GM19238 (cell line): Measurements from ENCODE around the gene ECT2.
"Not testable (repeated sequence)": the region's sequence is repeated elsewhere in the genome, so short reads cannot be mapped to it uniquely, and the experiment has no call there.

ENCODE experiments used
- DNase-seq: peaks from one replicate; pipeline ENCODE4 v3.0.0; 2011; ENCODE audit warnings: low spot score; ENCODE audit not compliant: insufficient read length

Gene ECT2, protein sequence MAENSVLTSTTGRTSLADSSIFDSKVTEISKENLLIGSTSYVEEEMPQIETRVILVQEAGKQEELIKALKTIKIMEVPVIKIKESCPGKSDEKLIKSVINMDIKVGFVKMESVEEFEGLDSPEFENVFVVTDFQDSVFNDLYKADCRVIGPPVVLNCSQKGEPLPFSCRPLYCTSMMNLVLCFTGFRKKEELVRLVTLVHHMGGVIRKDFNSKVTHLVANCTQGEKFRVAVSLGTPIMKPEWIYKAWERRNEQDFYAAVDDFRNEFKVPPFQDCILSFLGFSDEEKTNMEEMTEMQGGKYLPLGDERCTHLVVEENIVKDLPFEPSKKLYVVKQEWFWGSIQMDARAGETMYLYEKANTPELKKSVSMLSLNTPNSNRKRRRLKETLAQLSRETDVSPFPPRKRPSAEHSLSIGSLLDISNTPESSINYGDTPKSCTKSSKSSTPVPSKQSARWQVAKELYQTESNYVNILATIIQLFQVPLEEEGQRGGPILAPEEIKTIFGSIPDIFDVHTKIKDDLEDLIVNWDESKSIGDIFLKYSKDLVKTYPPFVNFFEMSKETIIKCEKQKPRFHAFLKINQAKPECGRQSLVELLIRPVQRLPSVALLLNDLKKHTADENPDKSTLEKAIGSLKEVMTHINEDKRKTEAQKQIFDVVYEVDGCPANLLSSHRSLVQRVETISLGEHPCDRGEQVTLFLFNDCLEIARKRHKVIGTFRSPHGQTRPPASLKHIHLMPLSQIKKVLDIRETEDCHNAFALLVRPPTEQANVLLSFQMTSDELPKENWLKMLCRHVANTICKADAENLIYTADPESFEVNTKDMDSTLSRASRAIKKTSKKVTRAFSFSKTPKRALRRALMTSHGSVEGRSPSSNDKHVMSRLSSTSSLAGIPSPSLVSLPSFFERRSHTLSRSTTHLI

DNA sequence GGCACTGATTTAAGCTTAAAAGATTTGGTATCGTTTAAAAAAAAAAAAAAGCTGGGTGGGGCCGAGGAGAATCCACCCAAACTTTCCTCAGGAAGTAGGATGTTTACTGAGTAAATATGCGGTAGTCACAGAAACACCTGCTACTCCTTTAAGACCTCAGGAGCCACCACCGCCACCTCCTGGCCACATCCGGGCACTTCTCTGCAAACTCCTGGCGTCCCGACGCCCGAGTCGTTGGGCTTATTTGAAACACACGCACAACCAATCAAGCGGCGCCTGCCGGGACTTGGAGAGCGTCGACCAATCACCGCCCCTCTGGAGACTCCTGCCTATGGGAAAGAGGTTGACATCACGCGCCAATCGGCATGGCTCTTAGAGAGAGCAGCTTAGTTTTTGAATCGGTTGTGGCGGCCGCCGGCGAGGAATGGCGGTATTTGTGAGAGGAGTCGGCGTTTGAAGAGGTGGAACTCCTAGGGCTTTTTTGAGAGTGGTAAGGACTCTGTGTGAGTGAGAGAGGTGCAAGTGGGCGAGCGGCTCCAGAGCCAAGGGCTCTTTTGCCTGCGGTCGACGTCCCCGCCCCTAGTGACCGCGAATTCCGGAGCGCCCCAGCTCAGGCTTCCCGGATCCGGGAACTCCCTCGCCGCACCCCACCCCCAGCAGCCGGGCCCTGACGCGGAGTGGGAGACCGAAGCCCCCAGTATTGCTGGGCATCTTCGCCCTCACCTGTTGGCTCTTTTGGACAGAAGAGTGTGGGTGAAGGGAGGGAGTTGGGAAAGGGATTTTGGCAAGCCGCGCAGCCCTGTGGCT lies at the start of gene ECT2:
Gene ECT2 (plus strand): TSS at position 359 of the 807 bp plus-strand sequence. CDS start 3,805 bp downstream, outside the sequence.
- peak; percentile 88 for DNase-seq

DNA sequence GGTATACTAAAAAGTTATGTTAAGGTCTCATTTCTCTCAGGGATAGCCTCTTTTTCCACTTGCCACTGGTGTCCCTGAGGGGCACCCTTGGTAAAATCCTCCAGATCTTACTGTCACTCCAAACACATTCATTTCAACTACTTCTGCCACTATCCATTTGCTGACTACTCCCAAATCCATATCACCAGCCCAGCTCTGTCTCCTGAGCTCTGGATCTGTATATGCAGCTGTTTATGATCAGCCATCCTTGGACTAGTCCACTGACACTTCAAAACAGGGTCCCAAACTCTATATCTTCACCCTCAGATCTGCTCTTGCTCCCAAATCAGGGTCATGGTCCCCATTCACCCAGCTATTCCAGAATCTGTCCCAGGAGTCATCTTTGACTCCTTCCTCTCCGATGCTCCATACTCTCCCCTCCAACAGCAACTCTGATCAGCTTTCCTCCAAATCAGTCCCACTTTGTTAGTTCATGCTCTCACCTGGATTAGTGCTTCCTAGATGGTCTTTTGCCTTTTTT lies 49.5 kb upstream of the ECT2 start:
- DNase-seq: no peak

DNA sequence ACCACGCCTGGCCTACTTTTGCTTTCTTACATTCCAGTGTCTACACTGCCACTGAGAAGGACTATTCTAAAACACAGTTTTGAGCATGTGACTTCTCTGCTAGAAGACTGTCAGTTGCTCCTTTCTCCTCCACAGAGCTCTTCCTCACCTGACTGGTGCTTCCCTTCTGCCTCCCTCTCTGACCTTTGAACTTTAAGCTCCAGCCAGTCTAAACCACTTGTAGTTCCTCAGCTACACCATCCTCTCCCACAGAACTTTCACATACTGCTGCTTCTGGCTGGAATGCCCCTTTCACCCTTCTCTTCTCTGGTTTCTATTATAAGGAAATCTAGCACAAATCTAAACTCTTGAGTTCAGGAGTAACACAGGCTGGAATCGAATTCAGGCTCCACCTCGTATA lies 48.8 kb upstream of the ECT2 start:
- DNase-seq: no peak

DNA sequence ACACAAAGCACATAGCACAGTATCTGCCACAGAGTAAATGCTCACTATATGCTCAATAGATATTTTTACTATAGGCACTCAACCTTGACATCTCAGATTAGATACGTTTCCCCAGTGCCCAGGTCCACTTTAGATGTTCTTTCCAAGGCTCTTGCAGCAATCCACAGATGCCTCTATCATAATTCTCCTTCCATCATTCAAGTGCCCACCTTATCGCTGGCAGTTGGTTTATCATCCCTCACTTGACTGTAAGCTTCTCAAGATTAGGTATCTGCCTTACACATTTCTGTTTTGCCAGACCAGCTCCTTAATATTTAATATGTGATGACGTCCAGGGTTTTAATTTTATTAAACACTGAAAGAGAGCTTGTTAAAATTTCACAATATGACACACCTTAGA lies 48.3 kb upstream of the ECT2 start:
- no peak for DNase-seq

DNA sequence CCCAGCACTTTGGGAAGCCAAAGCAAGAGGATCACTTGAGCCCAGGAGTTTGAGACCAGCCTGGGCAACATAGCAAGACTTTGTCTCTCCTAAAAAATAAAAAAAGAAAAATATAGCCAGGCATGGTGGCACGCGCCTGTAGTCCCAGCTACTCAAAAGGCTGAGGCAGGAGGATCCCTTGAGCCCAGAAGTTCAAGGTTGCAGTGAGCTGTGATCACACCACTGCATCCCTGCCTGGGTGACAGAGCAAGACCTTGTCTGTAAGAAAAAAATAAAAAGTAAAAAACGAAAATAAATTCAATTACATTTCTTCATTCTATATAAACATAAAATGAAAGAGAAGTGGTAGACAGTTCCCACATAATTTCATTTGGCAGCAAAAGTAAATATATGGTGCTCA lies 47.8 kb upstream of the ECT2 start:
- not testable (repeated sequence) for DNase-seq

DNA sequence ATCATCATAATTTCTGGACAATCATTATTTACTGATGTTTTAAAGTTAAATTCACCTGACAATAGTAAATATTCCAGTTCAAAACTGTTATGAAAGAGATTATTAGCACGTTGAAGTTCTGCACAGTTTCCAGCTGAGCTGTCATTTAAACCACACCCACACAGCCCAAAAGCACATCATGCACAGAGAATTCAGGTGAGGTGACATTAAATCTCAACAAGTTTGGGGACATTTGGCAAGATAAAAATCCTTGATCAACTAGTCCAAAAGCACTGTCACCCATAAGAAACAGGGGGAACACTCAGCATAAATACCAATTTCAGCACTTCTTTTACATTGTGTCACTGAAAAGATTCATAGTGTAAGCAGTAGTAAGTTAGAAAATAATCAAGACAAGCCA lies 46.5 kb upstream of the ECT2 start:
- no peak for DNase-seq

DNA sequence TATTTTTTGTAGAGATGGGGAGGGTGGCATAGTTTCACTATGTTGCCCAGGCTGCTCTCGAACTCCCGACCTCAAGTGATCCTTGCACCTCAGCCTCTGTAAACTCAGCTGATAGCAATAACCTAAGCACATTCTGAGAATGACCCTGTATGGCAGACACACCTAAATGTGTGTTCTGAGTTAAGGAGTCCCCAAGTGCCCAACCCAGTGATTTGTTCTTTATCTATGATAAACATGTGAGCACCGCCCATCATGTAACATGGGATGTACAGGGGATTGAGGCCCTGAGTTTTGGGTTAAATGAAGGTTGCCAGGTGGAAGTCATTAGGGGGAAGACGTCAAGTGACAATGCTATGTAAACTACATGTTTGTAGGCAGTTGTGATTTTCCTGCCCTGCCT lies 45.4 kb upstream of the ECT2 start:
- DNase-seq: no peak

DNA sequence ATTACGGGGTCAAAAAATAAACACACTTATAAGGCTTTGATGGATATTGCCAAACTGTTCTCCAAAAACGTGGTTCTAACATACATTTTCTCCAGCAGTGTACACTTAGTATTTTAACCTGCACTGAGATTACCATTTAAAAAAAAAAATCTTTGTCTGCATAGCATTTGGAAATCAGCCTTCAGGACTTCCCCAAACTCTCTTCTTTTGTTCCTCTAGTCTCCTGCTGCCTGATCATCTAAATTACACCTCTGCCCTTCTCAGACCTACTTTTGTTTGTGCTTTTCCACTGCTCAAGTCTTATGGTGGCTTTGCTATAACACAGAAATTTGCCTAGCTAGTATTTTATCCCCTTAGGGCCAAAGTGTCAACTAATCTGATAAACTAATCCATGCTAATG lies 43.5 kb upstream of the ECT2 start:
- DNase-seq: no peak

DNA sequence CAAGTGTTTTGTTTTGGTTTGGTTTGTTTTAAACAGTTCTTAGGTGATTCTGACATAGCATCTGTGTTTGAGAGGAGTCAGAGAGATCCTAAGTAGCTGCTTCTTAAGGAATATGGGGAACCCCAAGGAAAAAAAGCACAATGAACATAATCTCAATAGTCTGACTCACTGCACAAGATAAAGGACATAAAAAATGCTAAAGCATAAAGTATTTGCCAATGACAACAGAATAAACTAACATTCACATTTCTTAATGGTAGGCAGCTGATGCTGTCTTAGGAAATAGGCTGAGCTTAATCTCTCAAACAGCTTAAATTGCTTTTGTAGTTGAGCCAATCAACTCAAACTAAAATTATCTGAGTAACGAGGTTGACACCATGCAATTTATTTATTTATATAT lies 42.6 kb upstream of the ECT2 start:
- DNase-seq: no peak

DNA sequence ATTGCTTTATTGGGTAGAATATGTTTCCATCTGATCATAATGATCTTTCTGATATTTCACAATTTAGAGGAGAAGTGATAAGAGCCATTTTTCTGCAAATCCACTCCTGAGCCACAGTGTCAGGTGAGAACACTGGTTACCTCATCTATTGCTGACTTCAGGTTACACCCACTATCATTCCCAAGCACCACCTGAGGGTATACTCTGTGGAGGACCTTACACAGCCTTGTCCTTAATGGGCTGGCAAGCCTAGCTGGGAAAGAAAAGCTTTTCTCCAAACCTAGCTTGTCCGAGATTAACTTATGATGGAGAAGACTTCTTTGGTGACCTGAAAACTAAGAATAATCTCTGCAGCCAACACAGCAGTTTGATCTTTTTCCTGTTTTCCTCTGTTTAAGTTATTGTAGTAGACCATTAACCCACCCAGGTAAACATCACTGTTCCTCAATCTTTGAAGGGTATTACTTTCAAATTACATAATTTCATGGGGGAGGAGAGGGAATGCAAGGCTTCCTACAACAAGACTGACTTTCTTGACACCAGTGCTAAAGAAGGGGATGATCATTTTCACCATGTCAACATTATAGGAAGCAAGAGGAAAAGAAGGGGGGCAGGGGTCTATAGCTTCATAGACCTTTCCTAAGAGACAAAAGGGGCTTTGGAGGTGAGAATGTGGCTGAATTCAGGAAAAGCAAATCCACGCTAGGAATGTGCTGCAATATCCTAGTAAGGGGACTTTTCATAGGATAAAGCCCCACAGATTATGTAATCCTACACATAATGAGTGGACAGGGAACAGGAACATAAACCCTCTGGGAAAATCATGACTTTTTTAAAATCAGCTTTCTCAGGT lies 41.4 kb upstream of the ECT2 start:
- DNase-seq: no peak

DNA sequence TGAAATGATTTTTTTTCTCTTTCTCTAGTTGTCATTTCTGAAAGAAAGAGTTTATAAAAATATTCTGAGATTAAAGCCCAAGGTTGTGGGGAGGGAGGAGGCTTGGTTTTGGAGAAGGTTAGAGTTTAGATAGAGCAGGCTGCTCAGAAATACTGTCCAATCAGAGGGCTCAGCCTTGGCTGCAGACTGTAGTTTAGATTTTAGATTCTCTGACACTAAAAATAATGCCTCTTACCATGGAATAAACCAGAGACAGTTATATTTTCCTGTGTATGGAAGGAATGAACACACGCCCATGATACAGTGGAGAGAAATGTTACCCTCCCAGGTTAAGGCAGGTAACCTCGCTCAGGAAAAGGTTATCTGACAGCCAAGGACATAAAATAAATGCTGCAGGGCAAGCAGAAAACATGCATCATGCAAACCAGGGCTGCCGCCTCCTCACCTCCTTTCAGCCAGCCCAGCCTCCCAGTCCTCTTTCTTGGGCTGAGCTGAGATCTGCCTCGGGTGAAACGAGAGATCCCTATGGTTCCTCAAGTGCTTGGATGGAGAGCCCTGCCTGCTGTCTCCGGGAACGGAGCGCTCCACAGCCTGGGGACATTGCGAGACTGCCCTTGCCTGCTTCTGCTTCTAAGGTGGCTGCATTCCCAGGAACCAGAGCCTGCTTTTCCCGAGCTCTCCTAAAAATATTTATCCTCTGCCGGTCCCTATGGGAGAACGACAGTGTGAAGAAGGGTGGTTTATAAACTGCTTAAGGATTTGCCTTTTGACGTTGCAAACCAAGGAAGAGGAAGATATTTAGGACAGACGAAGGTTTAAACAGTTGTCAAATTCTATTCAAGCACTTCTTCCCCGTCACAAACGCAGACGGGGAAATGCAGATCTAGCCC lies 40.5 kb upstream of the ECT2 start:
- no peak for DNase-seq

DNA sequence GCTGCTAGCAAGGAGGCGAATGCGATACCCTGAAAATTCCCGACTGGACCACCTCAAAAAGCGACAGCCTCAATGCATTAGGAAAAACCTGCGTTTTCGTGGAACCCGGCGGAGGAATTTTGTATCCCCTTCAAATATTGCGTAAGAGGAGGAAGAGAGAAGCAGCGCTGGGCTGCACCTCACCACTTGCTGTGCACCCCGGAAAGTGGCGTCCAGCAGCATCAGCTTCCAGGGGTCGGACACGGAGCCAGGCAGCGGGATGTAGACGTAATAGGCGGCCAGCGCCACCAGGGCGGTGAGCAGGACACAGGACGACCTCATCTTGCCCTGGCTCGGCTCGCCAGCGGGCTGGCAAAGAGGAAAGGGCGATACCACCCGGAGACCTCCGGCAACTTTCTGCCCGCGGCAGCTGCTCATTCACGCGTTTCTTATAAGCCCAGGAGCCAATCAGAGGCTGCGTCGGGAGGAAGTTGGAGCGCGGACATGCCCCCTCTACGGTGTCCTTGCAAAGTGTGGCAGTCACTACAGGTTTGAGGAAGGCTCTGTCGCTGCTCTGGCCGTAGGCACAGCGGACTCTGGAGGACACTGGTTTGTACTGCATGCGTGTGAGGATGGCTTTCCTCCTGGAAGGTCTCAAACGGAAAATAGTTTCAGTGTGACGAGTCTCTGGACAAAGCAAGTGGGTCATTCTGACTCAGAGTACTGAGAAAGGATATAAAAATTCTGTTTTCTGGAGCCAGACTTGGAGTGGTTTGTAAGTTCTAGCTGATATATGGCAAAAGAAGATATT lies 39.7 kb upstream of the ECT2 start, which contains the start of gene NCEH1:
Gene NCEH1 (minus strand): TSS at position 404 of the 790 bp plus-strand sequence. CDS start 83 bp downstream, at position 321.
- peak; percentile 79 for DNase-seq

DNA sequence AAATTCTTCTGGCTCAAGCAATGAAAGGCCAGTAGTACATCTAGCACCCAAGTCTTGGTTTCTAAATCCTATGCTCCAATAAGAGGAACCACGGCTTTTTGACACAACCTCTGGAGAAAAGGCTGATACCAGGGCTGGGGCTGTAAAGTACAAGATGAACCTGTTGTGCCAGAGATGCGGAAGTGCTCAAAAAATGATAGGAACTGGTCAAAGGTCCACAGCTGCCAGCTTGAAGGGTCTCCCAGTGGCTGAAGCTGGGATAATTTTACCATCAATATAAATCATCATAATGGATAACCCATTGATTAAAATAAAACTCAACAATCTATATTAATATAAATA lies 39.1 kb upstream of the ECT2 start:
- DNase-seq: no peak

DNA sequence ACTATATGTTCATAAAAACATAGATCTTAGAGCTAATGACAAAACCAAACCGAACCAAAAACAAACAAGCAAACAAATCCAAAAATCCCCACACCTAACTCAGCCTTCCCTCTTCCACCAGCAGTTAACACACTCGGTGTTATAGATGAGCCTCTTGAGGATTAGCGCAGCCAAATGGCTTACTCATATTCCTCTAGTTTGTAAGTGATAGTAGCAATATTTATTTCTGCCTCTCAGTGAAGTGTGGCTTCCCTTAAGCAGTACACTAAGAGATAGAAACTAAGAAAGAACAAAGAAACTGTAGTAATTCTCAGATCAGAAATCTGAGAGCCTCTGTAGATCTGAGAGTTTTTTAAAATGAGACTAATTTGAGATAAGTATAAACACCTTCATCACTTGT lies 37.2 kb upstream of the ECT2 start:
- DNase-seq: no peak

DNA sequence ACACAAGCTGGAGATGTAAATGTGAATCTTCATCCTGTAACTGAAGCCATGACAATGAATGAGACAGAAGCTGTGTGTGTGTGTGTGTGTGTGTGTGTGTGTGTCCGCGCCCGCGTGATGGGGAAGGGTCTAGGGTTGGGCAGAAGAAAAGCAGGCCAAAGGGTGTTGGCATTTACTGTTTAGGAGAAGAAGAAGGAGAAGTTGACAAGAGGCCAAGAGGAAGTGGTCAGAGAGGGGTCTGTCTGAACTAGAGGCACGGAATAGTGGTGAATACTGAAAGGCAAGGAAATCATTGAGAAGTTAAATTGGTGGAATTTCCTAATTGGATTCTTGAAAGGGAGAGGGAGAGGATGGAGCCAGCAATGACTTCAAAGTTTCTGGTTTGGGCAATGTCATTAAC lies 34.0 kb upstream of the ECT2 start:
- DNase-seq: no peak

DNA sequence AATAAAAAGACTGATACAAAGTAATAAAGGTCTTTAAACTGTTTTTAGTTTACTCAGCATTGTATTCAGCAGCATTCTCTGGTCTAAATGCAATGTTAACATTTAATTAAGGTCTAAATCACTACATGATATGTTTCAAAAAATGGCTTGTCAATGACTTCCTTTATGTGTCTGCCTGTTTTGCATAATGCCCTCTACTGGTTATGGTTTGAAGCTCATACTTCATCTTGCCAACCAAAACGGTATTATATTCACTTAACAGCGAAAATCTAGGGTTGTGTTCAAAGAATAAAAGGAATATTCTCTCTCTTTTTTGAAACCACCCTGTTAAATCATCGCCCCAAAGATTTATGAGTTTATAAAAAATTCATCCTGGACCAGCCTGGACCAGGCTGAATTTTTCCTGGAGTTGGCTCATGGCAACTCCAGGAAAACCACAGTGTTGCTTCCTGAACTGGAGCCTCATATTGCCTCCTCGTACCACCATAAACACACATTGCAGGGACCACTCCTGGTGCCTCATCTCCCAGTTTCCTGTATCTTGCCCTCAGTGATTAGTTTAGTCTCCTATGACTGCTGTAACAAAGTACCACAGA lies 32.9 kb upstream of the ECT2 start:
- no peak for DNase-seq

DNA sequence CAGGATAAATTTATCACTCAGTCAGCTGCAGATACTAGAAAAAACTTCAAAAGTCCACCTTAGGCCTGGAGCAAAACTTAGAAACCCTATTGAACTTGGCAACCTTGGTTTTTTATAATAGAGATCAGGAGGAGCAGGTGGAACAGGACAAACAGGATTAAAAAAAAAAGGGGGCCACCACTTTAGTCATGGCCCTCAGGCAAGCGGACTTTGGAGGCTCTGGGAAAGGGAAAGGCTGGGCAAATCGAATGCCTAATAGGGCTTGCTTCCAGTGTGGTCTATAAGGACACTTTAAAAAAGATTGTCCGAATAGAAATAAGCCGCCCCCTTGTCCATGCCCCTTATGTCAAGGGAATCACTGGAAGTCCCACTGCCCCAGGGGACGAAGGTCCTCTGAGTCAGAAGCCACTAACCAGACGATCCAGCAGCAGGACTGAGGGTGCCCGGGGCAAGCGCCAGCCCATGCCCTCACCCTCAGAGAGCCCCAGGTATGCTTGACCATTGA lies 27.9 kb upstream of the ECT2 start:
- not testable (repeated sequence) for DNase-seq

DNA sequence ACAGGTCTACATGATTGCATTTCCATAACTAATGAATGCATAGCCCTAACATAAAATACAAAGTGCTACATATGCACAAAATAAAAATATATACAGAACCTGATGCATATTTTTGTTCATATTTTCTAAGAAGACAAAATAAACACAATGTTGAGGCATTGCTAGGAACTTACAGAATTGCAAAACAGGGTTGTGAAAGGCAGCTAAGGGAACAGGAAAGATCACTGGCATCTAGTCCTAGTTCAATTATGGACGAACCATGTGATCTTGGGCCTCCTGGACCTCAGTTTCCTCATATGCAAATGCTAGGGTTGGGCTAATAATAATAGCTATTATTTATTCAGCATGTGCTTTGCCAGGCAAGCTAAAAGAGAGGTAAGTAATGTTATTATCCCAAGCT lies 24.1 kb upstream of the ECT2 start:
- no peak for DNase-seq
